ENCODE results near the gene POLR3K. TPM values are rescaled to one million over a fixed set of nuclear protein-coding genes. Genes with fewer than 3 reads are reported as not detected.
A peak's percentile ranks its signal among the peaks of the same experiment; 100 is the strongest.

POLR3K gene
- 26.4 TPM for polyA plus RNA-seq (2013, experiment 1 of 2)
- 26.4 TPM for polyA plus RNA-seq (2013, experiment 2 of 2)

DNA sequence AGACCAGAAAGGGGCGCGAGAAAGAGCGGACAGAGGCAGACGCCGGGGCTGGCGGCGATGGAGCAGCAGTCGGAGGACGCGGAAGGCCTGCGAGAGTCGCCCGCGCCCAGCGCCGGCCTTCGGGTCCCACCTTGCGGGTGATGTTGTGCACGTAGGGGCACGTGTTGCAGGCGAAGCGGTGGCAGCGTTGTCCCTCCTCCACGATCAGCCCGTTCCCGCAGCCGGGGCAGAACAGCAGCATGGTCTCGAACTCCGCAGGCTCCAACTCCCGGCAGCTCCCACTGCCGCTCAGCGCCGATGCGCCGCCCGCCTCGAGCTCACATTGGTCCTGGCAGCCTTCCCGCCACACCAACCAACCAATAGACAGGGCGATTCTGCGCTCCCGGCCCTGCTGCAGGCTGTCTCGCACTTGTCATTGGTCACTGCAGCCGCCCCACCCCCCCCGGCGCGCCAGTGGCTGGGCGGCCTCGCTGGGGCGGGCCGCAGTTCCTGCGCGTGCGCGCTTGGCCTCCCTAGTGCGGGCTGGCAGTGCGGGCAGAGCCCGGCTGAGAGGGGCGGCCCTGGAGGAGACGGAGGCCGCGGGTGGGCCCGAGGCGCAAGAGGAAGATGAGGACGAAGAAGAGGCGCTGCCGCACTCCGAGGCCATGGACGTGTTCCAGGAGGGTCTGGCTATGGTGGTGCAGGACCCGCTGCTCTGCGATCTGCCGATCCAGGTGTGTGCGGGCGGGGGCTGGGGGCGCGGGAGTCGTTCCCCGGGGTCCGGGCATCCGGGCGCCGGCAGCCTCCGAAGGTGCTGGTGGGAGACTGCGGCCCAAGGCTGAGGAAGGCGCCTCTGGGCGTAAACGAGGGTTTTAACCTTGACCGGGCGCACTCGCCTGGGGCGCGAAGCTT lies at the start of gene POLR3K, which contains the start of gene SNRNP25:
POLR3K (minus strand) TSS at position 263 of the 891 bp plus-strand sequence; CDS start at position 241, 22 bp downstream.
SNRNP25 (plus strand) TSS at position 483 of the 891 bp plus-strand sequence; CDS start at position 672, 189 bp downstream.
- H4K91ac ChIP-seq (ENCODE audit: low read depth, low read length, poor library complexity), result no peak within 1 kb of the TSS
- H3K9ac ChIP-seq (ENCODE audit: low read depth, low read length, poor library complexity), result peak within 1 kb of the TSS; percentile 98
- peak within 1 kb of the TSS; percentile 100 for H3K18ac ChIP-seq (ENCODE audit: low read length)
- H3K79me1 ChIP-seq (ENCODE audit: low read depth, low read length), result peaks cover 3% of the 10 kb centered on the region
- H2AFZ ChIP-seq (ENCODE audit: low read length), result peak within 1 kb of the TSS; percentile 91
- H2AK5ac ChIP-seq (ENCODE audit: low read depth, low read length), result peak within 1 kb of the TSS; percentile 4
- H3K4me2 ChIP-seq (ENCODE audit: insufficient read depth, low read length, poor library complexity, severe bottlenecking), result peak within 1 kb of the TSS; percentile 75
- no peaks in the 10 kb centered on the region for H3K9me3 ChIP-seq (replicated peaks in 1 of 2; ENCODE audit: control insufficient read depth in 2 of 2, insufficient read depth in 1 of 2, low read depth in 1 of 2, low read length in 2 of 2)
- peaks cover 35 to 68% of the 10 kb centered on the region in 2 donors for H3K36me3 ChIP-seq (replicated peaks in 1 of 2; ENCODE audit: control insufficient read depth in 2 of 2, insufficient read depth in 2 of 2, low read length in 2 of 2)
- WGBS, 2 donors (ENCODE audit: extremely low coverage in 2 of 2, insufficient read length in 2 of 2, insufficient replicate concordance in 1 of 2), result no CpG with 5 or more reads among the region's 91 CpGs
- peak within 1 kb of the TSS; percentile 95 for H4K8ac ChIP-seq (ENCODE audit: low read depth, low read length)
- peak within 1 kb of the TSS; percentile 92 for H3K23ac ChIP-seq (ENCODE audit: low read depth, low read length, poor library complexity)
- H2BK120ac ChIP-seq (ENCODE audit: low read depth, low read length), result peak within 1 kb of the TSS; percentile 52
- H3K27me3 ChIP-seq (ENCODE audit: control insufficient read depth in 3 of 3, insufficient read depth in 3 of 3, low read depth in 1 of 3, low read length in 3 of 3), result no peaks in the 10 kb centered on the region
- peak within 1 kb of the TSS; percentile 28 for H3K14ac ChIP-seq (ENCODE audit: low read length)
- H2BK12ac ChIP-seq (ENCODE audit: low read length), result no peak within 1 kb of the TSS
- no peak within 1 kb of the TSS for H3K4ac ChIP-seq (ENCODE audit: low read length)
- H3K4me1 ChIP-seq (ENCODE audit: control insufficient read depth in 2 of 2, insufficient read depth in 1 of 2, low read depth in 1 of 2, low read length in 2 of 2), result peaks cover 4% of the 10 kb centered on the region in 2 donors
- DNase-seq (ENCODE audit: low spot score), result peak; percentile 96
- H3K4me3 ChIP-seq (ENCODE audit: low read length in 2 of 2), result peak within 1 kb of the TSS; percentile 52 to 92
- H2BK15ac ChIP-seq (ENCODE audit: low read length), result peak within 1 kb of the TSS; percentile 99
- peak within 1 kb of the TSS; percentile 53 for H3K27ac ChIP-seq (replicated peaks; ENCODE audit: low read length)
- H2BK5ac ChIP-seq (ENCODE audit: low read length), result peak within 1 kb of the TSS; percentile 78

DNA sequence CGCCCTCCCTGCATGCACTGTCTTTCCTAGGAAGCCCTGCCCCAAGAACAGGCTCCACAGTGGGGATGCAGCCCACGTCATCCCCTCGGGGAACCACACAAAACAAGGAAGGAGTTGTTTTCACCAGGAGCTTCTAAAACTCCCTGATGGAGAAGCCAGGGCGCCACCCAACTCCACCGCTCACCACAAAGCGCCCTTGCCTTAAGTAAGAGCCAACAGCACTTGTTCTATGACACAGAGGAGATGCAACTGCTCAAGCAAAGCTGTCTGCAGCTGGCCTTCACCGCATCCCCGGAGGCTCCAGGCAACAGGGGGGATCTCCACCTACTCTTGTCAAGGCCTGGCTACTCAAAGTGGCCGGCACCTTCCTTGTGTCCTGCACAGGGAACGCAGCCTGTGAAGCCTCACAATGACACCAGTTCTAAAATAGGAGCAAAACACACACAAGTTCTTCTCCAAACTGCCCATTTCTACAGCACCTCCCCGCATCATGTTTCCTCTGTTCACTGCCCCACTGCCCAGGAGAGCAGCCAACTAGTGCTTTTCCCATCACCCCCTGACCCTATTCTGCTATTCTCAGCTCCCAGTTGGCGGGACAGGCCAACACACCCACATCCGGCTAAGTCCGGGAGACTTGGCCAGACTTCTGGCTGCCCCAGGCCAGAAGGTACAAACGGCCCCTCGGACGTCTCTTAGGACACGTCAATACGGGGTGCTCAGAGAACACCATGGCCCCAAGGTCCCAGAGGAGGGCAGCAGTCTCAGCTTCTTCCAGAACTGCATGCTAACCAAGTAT lies 48.9 kb upstream of the POLR3K start:
- Histone ChIP-seq H2BK5ac (ENCODE audit: low read length) (no peak overlapping the region), H3K4me2 (ENCODE audit: insufficient read depth, low read length, poor library complexity, severe bottlenecking) (no peak overlapping the region), H3K9me3 (replicated peaks in 1 of 2; ENCODE audit: control insufficient read depth in 2 of 2, insufficient read depth in 1 of 2, low read depth in 1 of 2, low read length in 2 of 2) (no peaks in the 10 kb centered on the region), H3K36me3 (replicated peaks in 1 of 2; ENCODE audit: control insufficient read depth in 2 of 2, insufficient read depth in 2 of 2, low read length in 2 of 2) (peaks cover 6 to 12% of the 10 kb centered on the region in 2 donors), H3K4me3 (ENCODE audit: low read length in 2 of 2) (no peak overlapping the region), H2BK12ac (ENCODE audit: low read length) (no peak overlapping the region), H2BK15ac (ENCODE audit: low read length) (no peak overlapping the region), H2AK5ac (ENCODE audit: low read depth, low read length) (no peak overlapping the region), H3K4ac (ENCODE audit: low read length) (no peak overlapping the region), H3K27me3 (ENCODE audit: control insufficient read depth in 3 of 3, insufficient read depth in 3 of 3, low read depth in 1 of 3, low read length in 3 of 3) (no peaks in the 10 kb centered on the region), H4K8ac (ENCODE audit: low read depth, low read length) (no peak overlapping the region), H3K27ac (replicated peaks; ENCODE audit: low read length) (no peak overlapping the region), H3K14ac (ENCODE audit: low read length) (no peak overlapping the region), H3K9ac (ENCODE audit: low read depth, low read length, poor library complexity) (no peak overlapping the region), H2BK120ac (ENCODE audit: low read depth, low read length) (no peak overlapping the region), H3K18ac (ENCODE audit: low read length) (no peak overlapping the region), H3K23ac (ENCODE audit: low read depth, low read length, poor library complexity) (no peak overlapping the region), H4K91ac (ENCODE audit: low read depth, low read length, poor library complexity) (no peak overlapping the region), H3K79me1 (ENCODE audit: low read depth, low read length) (no peaks in the 10 kb centered on the region), H2AFZ (ENCODE audit: low read length) (no peak overlapping the region), H3K4me1 (ENCODE audit: control insufficient read depth in 2 of 2, insufficient read depth in 1 of 2, low read depth in 1 of 2, low read length in 2 of 2) (peaks cover 0 to 2% of the 10 kb centered on the region in 2 donors)
- WGBS, 2 donors (ENCODE audit: extremely low coverage in 2 of 2, insufficient read length in 2 of 2, insufficient replicate concordance in 1 of 2), result no CpG with 5 or more reads among the region's 19 CpGs
- no peak for DNase-seq (ENCODE audit: low spot score)

DNA sequence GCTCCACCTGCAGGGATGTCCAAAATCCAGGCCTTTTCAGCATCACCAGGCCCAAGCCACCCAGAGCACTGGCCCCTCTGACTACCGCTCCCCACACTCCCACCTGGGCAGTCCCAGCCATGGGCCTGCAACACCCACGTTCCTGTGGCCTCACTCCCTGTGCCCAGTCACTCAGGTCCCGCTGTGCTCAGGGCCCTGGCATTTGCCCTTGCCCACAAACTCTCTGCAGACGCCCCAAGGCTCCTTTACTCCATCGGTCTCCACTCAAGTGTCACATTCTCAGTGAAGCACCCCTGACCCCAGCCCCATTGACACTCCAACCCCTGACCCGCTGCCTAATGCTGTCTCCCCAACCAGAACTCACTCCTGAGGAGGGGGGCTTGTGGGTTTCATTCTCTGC lies 48.2 kb upstream of the POLR3K start:
- Histone ChIP-seq H3K4me2 (ENCODE audit: insufficient read depth, low read length, poor library complexity, severe bottlenecking) (no peak overlapping the region), H2BK120ac (ENCODE audit: low read depth, low read length) (no peak overlapping the region), H3K4me1 (ENCODE audit: control insufficient read depth in 2 of 2, insufficient read depth in 1 of 2, low read depth in 1 of 2, low read length in 2 of 2) (no peaks in the 10 kb centered on the region), H3K18ac (ENCODE audit: low read length) (no peak overlapping the region), H2AFZ (ENCODE audit: low read length) (no peak overlapping the region), H3K14ac (ENCODE audit: low read length) (no peak overlapping the region), H2BK15ac (ENCODE audit: low read length) (no peak overlapping the region), H3K79me1 (ENCODE audit: low read depth, low read length) (no peaks in the 10 kb centered on the region), H3K27me3 (ENCODE audit: control insufficient read depth in 3 of 3, insufficient read depth in 3 of 3, low read depth in 1 of 3, low read length in 3 of 3) (no peaks in the 10 kb centered on the region), H3K27ac (replicated peaks; ENCODE audit: low read length) (no peak overlapping the region), H3K4ac (ENCODE audit: low read length) (no peak overlapping the region), H2BK5ac (ENCODE audit: low read length) (no peak overlapping the region), H4K91ac (ENCODE audit: low read depth, low read length, poor library complexity) (no peak overlapping the region), H4K8ac (ENCODE audit: low read depth, low read length) (no peak overlapping the region), H3K4me3 (ENCODE audit: low read length in 2 of 2) (no peak overlapping the region), H3K9me3 (replicated peaks in 1 of 2; ENCODE audit: control insufficient read depth in 2 of 2, insufficient read depth in 1 of 2, low read depth in 1 of 2, low read length in 2 of 2) (no peaks in the 10 kb centered on the region), H2AK5ac (ENCODE audit: low read depth, low read length) (no peak overlapping the region), H3K9ac (ENCODE audit: low read depth, low read length, poor library complexity) (peak overlapping the region; percentile 27), H2BK12ac (ENCODE audit: low read length) (no peak overlapping the region), H3K23ac (ENCODE audit: low read depth, low read length, poor library complexity) (no peak overlapping the region), H3K36me3 (replicated peaks in 1 of 2; ENCODE audit: control insufficient read depth in 2 of 2, insufficient read depth in 2 of 2, low read length in 2 of 2) (peaks cover 6 to 12% of the 10 kb centered on the region in 2 donors)
- DNase-seq (ENCODE audit: low spot score), result no peak
- no CpG with 5 or more reads among the region's 6 CpGs for WGBS, 2 donors (ENCODE audit: extremely low coverage in 2 of 2, insufficient read length in 2 of 2, insufficient replicate concordance in 1 of 2)
